IMR-90 (cell line): ENCODE results near the gene CCDC12. TPM values are rescaled to one million over a fixed set of nuclear protein-coding genes. Genes with fewer than 3 reads are reported as not detected.

ENCODE experiments used
- ATAC-seq: fragments of 200-7000 bp; cut with Tn5 transposase; 2 replicates; pipeline ENCODE4 v1.9.1; 2020; ENCODE audit warnings: low read depth, mild to moderate bottlenecking, moderate library complexity
- BruUV-seq: library from RNA; stranded (reverse); fragments of 400-500 nt; replicated peaks from 2 replicates; lab custom pipeline; 2021; lab: Mats Ljungman, UMichigan
- CTCF ChIA-PET: fragments of 300-600 bp; formaldehyde crosslinking; extraction: SDS; loops from one replicate; lab custom pipeline; 2021; ENCODE audit warnings: antibody characterized with exemption; lab: Yijun Ruan, JAX
- POLR2A ChIA-PET: fragments of 300-600 bp; sonication (Branson Sonifier 250); formaldehyde crosslinking; loops from one replicate; lab custom pipeline; 2022; ENCODE audit warnings: antibody characterized with exemption; ENCODE audit not compliant: unreplicated experiment; lab: Charles Lee
- DNase-seq: peaks from one replicate; pipeline ENCODE4 v3.0.0; 2013
- H2AFZ ChIP-seq: replicated peaks from 2 replicates; pipeline ENCODE3; 2013; ENCODE audit warnings: low read length, mild to moderate bottlenecking; ENCODE audit not compliant: poor library complexity
- H2AK5ac ChIP-seq: 2 replicates; pipeline ENCODE4 v1.6.1; 2013; ENCODE audit warnings: low read depth, low read length, inconsistent platforms
- H2AK9ac ChIP-seq: replicated peaks from 2 replicates; pipeline ENCODE3; 2013; ENCODE audit warnings: mild to moderate bottlenecking, low read depth, low read length, moderate library complexity; ENCODE audit not compliant: poor library complexity
- H2BK120ac ChIP-seq: 2 replicates; pipeline ENCODE4 v1.6.1; 2013; ENCODE audit warnings: low read depth, low read length, inconsistent platforms
- H2BK15ac ChIP-seq: 3 replicates; pipeline ENCODE4 v1.6.1; 2013; ENCODE audit warnings: low read depth, low read length, inconsistent platforms
- H2BK20ac ChIP-seq: 2 replicates; pipeline ENCODE4 v1.6.1; 2013; ENCODE audit warnings: low read depth, mild to moderate bottlenecking, inconsistent platforms, low read length, moderate library complexity
- H2BK5ac ChIP-seq: 2 replicates; pipeline ENCODE4 v1.6.1; 2013; ENCODE audit warnings: mild to moderate bottlenecking, low read depth, low read length, inconsistent platforms; ENCODE audit not compliant: poor library complexity, severe bottlenecking
- H3K14ac ChIP-seq: replicated peaks from 2 replicates; pipeline ENCODE4 v1.6.1; 2013; ENCODE audit warnings: low read depth, low read length, inconsistent platforms
- H3K18ac ChIP-seq: 2 replicates; pipeline ENCODE4 v1.6.1; 2013; ENCODE audit warnings: low read depth, low read length, control low read depth
- H3K23ac ChIP-seq: 2 replicates; pipeline ENCODE4 v1.6.1; 2013; ENCODE audit warnings: low read depth, low read length, inconsistent platforms
- H3K27ac ChIP-seq: 2 replicates; pipeline ENCODE4 v1.5.1; 2013; ENCODE audit warnings: mild to moderate bottlenecking, control low read depth, low read length; ENCODE audit not compliant: insufficient read depth
- H3K27me3 ChIP-seq: 2 replicates; pipeline ENCODE4 v1.6.1; 2013; ENCODE audit warnings: low read length; ENCODE audit not compliant: control insufficient read depth, insufficient read depth
- H3K36me3 ChIP-seq: 2 replicates; pipeline ENCODE4 v1.6.1; 2013; ENCODE audit warnings: low read length, mixed read lengths; ENCODE audit not compliant: control insufficient read depth, insufficient read depth
- H3K4ac ChIP-seq: 2 replicates; pipeline ENCODE4 v1.6.1; 2013; ENCODE audit warnings: low read depth, low read length, inconsistent platforms
- H3K4me1 ChIP-seq: 2 replicates; pipeline ENCODE4 v1.6.1; 2013; ENCODE audit warnings: low read length, mixed read lengths; ENCODE audit not compliant: control insufficient read depth, insufficient read depth
- H3K4me2 ChIP-seq: 2 replicates; pipeline ENCODE4 v1.6.1; 2013; ENCODE audit warnings: low read depth, mild to moderate bottlenecking, control low read depth, low read length, moderate library complexity
- H3K4me3 ChIP-seq: 2 replicates; pipeline ENCODE4 v1.5.1; 2013; ENCODE audit warnings: low read depth, mild to moderate bottlenecking, control low read depth, low read length, moderate library complexity; ENCODE audit not compliant: insufficient read depth
- H3K56ac ChIP-seq: 2 replicates; pipeline ENCODE4 v1.6.1; 2013; ENCODE audit warnings: low read length, inconsistent platforms; ENCODE audit not compliant: insufficient read depth; ENCODE audit errors: extremely low read depth
- H3K79me1 ChIP-seq, 2 experiments: 2 replicates each; pipeline ENCODE4 v1.6.1; 2013; ENCODE audit warnings: low read length in 2 of 2, inconsistent platforms in 1 of 2, low read depth in 1 of 2
- H3K9ac ChIP-seq: 2 replicates; pipeline ENCODE4 v1.6.1; 2013; ENCODE audit warnings: low read depth, low read length, control low read depth
- H3K9me1 ChIP-seq: 2 replicates; pipeline ENCODE4 v1.6.1; 2013; ENCODE audit warnings: low read length, inconsistent platforms; ENCODE audit not compliant: insufficient read depth
- H3K9me3 ChIP-seq: 2 replicates; pipeline ENCODE4 v1.6.1; 2013; ENCODE audit warnings: low read length; ENCODE audit not compliant: control insufficient read depth, insufficient read depth
- H4K20me1 ChIP-seq: 2 replicates; pipeline ENCODE4 v1.6.1; 2013; ENCODE audit warnings: low read length, inconsistent platforms; ENCODE audit not compliant: insufficient read depth
- H4K5ac ChIP-seq: 2 replicates; pipeline ENCODE4 v1.6.1; 2013; ENCODE audit warnings: mild to moderate bottlenecking, low read depth, low read length, control low read depth
- H4K8ac ChIP-seq, 2 experiments: 2 replicates each; pipeline ENCODE4 v1.6.1; 2013; ENCODE audit warnings: low read depth in 2 of 2, low read length in 2 of 2, control low read depth in 1 of 2, inconsistent platforms in 1 of 2
- H4K91ac ChIP-seq: 2 replicates; pipeline ENCODE4 v1.6.1; 2013; ENCODE audit warnings: low read depth, low read length, inconsistent platforms; ENCODE audit not compliant: insufficient read depth
- RAD21 ChIP-seq: IDR thresholded peaks from 2 replicates; pipeline ENCODE4 v1.6.1; 2012; ENCODE audit warnings: low read length, improper control_type of control experiment
- WGBS, 2 experiments: methylation state at CpG; one replicate each; pipeline versions ENCODE4 v1.1.5 to v1.1.7; 2013; ENCODE audit warnings: missing lambda C conversion rate in 2 of 2; ENCODE audit not compliant: insufficient read length in 1 of 2; ENCODE audit errors: extremely low coverage in 2 of 2; 5-methylcytosine and 5-hydroxymethylcytosine counted together
- dilution Hi-C: fragments of 300-500 bp; cut with HindIII; formaldehyde crosslinking; loops from one replicate; pipeline ENCODE4 v1.14.3; 2018; ENCODE audit warnings: low sequenced_read_pairs; ENCODE audit not compliant: unreplicated experiment
- in situ Hi-C: fragments of 300-500 bp; cut with MboI; formaldehyde crosslinking; loops from 3 replicates; pipeline ENCODE4 v1.14.3; 2019; ENCODE audit warnings: low sequenced_read_pairs, inconsistent platforms, mixed read lengths
- intact Hi-C: fragments of 100-400 bp; cut with micrococcal nuclease; formaldehyde crosslinking; loops from 2 replicates; pipeline ENCODE4 v1.10.0; 2022
- polyA plus RNA-seq, 3 experiments: library from polyadenylated mRNA; depleted of rRNA; stranded (reverse); fragments of >200 nt; gene quantifications; 2 replicates each; pipeline ENCODE4 v1.2.3, GENCODE V29; 2012; ENCODE audit warnings: low replicate concordance in 1 of 3
- total RNA-seq: library from RNA; depleted of rRNA; stranded (reverse); fragments of >200 nt; gene quantifications from 2 replicates; pipeline ENCODE4 v1.2.3, GENCODE V29; 2012

Gene CCDC12
- total and polyA plus RNA-seq, 2 of the 4 experiments (the other 2 are of a cell fraction): 15.2 to 35.1 TPM

DNA sequence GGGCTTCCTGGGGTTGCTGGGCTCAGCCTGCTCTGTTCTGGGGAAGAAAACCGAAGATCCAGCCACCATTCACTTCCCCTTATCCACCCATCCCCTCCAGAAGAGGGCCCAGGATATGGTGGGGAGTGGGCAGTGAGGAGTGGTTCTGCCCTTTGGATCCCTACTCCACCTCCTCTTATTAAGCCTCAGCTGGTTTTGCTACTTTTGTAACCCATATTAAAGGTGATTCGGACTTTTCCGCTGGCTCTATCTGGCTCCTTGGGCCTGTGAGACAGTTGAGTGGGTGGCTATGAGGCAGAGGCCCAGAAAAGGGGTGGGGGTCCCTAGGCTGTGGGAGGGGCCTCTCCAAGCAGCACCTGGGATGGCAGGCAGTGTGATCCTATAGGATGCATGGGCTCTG, 36.7 kb upstream of the CCDC12 start:
- ChIA-PET POLR2A (no interaction called here), CTCF (no interaction called here)
- no peak overlapping the region for H4K91ac ChIP-seq
- H3K27me3 ChIP-seq: no peaks in the 10 kb centered on the region
- H3K4me3 ChIP-seq: no peak overlapping the region
- no peaks in the 10 kb centered on the region for H3K9me3 ChIP-seq
- peaks cover 34% of the 10 kb centered on the region for H3K9me1 ChIP-seq
- H3K9ac ChIP-seq: no peak overlapping the region
- no peak overlapping the region for H2BK15ac ChIP-seq
- dilution Hi-C loops (no loop called here), intact Hi-C loops (no loop called here), in situ Hi-C loops (no loop called here)
- DNase-seq: no peak
- H3K4me1 ChIP-seq: peaks cover 24% of the 10 kb centered on the region
- peaks cover 16% of the 10 kb centered on the region for H4K20me1 ChIP-seq
- H2AK5ac ChIP-seq: no peak overlapping the region
- no peak overlapping the region for H4K5ac ChIP-seq
- no peak overlapping the region for H2AFZ ChIP-seq
- H3K23ac ChIP-seq: no peak overlapping the region
- no peak for TF ChIP-seq RAD21
- no peak overlapping the region for H3K14ac ChIP-seq
- H3K56ac ChIP-seq: no peak overlapping the region
- peaks cover 15% of the 10 kb centered on the region for H3K36me3 ChIP-seq
- no peak overlapping the region for H4K8ac ChIP-seq
- no peak overlapping the region for H3K4ac ChIP-seq
- no peak overlapping the region for H2AK9ac ChIP-seq
- WGBS, 2 experiments: no CpG with 5 or more reads among the region's 3 CpGs
- H3K4me2 ChIP-seq: no peak overlapping the region
- ATAC-seq: no peak
- no peak overlapping the region for H3K18ac ChIP-seq
- H3K27ac ChIP-seq: no peak overlapping the region
- H2BK5ac ChIP-seq: no peak overlapping the region
- no peak overlapping the region for H2BK20ac ChIP-seq
- H3K79me1 ChIP-seq: peaks cover 11 to 42% of the 10 kb centered on the region in 2 experiments
- no peak overlapping the region for H2BK120ac ChIP-seq
- BruUV-seq: no TSS peak
